Activated CD4-positive, alpha-beta T cell treated with anti-CD3 and anti-CD28 coated beads, Interleukin-2, Interleukin-6, amounts not matched to agents 100 ng/mL and 50 ng/mL, durations not matched to agents 16 hours and 8 hours (primary cell): ENCODE results near the gene TTYH3.

Experiments used
- DNase-seq: peaks from one replicate; pipeline ENCODE4 v3.0.0-alpha.2; 2020

Gene TTYH3

GRCh38 chr7:2649991-2650390, 18.2 kb downstream of the TTYH3 start:
- no peak for DNase-seq

GRCh38 chr7:2650451-2650850, 18.7 kb downstream of the TTYH3 start:
- no peak for DNase-seq

- no peak for DNase-seq
These were observed 19.6 kb downstream of the TTYH3 start for GRCh38 chr7:2651336-2651735.

GRCh38 chr7:2651847-2652735, 20.3 kb downstream of the TTYH3 start:
- no peak for DNase-seq

- no peak for DNase-seq
These were observed 20.9 kb downstream of the TTYH3 start for GRCh38 chr7:2652736-2653060.

GRCh38 chr7:2654059-2654458, 22.3 kb downstream of the TTYH3 start:
- no peak for DNase-seq

- no peak for DNase-seq
These were observed 24.3 kb downstream of the TTYH3 start for GRCh38 chr7:2655870-2656614.

- no peak for DNase-seq
These were observed 25.4 kb downstream of the TTYH3 start for GRCh38 chr7:2657208-2657607.

GRCh38 chr7:2657920-2658671, 26.3 kb downstream of the TTYH3 start:
- DNase-seq, result no peak

GRCh38 chr7:2658941-2659340, 27.2 kb downstream of the TTYH3 start:
- DNase-seq, result no peak

GRCh38 chr7:2659556-2660358, 28.0 kb downstream of the TTYH3 start:
- DNase-seq, result no peak

- no peak for DNase-seq
These were observed 28.7 kb downstream of the TTYH3 start for GRCh38 chr7:2660359-2661095.

GRCh38 chr7:2661096-2661449, 29.3 kb downstream of the TTYH3 start:
- DNase-seq, result no peak

GRCh38 chr7:2661602-2662272, 30.0 kb downstream of the TTYH3 start:
- DNase-seq, result no peak

- DNase-seq, result no peak
These were observed 30.7 kb downstream of the TTYH3 start for GRCh38 chr7:2662273-2663120.

- DNase-seq, result no peak
These were observed 31.5 kb downstream of the TTYH3 start for GRCh38 chr7:2663121-2663886.

GRCh38 chr7:2663960-2664359, 32.2 kb downstream of the TTYH3 start:
- DNase-seq, result no peak

- DNase-seq, result no peak
These were observed 33.6 kb downstream of the TTYH3 start for GRCh38 chr7:2665359-2665791.

- no peak for DNase-seq
These were observed 34.4 kb downstream of the TTYH3 start for GRCh38 chr7:2666155-2666554.
